ENCODE data around the gene C1orf74. TPM values are rescaled to one million over a fixed set of nuclear protein-coding genes. Genes with fewer than 3 reads are reported as not detected.
A peak's percentile ranks its signal among the peaks of the same experiment; 100 is the strongest.

C1orf74 gene
- total RNA-seq (1 to 10 TPM; 1.8 to 2.2 TPM), polyA plus RNA-seq (ENCODE audit: insufficient read length in 6 of 6) (1 to 10 TPM; 2.7 to 3.4 (median 3.2) TPM)
- long read RNA-seq, donor 1, full-length matches to known transcripts = 4 of 4 reads
- long read RNA-seq, donor 1, partial matches to known transcripts = 0 of 4 reads
- long read RNA-seq, donor 1, other reads (novel, unspliced or antisense) = 0 of 4 reads
- long read RNA-seq, donor 2, full-length matches to known transcripts = 2 of 2 reads
- long read RNA-seq, donor 2, partial matches to known transcripts = 0 of 2 reads
- long read RNA-seq, donor 2, other reads (novel, unspliced or antisense) = 0 of 2 reads
- long read RNA-seq, donor 3 = 0 reads
- long read RNA-seq, donor 4, full-length matches to known transcripts = 5 of 5 reads
- long read RNA-seq, donor 4, partial matches to known transcripts = 0 of 5 reads
- long read RNA-seq, donor 4, other reads (novel, unspliced or antisense) = 0 of 5 reads
- long read RNA-seq, donor 5, full-length matches to known transcripts = 6 of 6 reads
- long read RNA-seq, donor 5, partial matches to known transcripts = 0 of 6 reads
- long read RNA-seq, donor 5, other reads (novel, unspliced or antisense) = 0 of 6 reads
- long read RNA-seq, donor 6, full-length matches to known transcripts = 1 of 1 reads
- long read RNA-seq, donor 6, partial matches to known transcripts = 0 of 1 reads
- long read RNA-seq, donor 6, other reads (novel, unspliced or antisense) = 0 of 1 reads
- long read RNA-seq, donor 7 = 0 reads
- long read RNA-seq, donor 8, full-length matches to known transcripts = 4 of 4 reads
- long read RNA-seq, donor 8, partial matches to known transcripts = 0 of 4 reads
- long read RNA-seq, donor 8, other reads (novel, unspliced or antisense) = 0 of 4 reads
- long read RNA-seq, donor 9 = 0 reads
- long read RNA-seq, donor 10, full-length matches to known transcripts = 4 of 4 reads
- long read RNA-seq, donor 10, partial matches to known transcripts = 0 of 4 reads
- long read RNA-seq, donor 10, other reads (novel, unspliced or antisense) = 0 of 4 reads
- long read RNA-seq, donor 11, full-length matches to known transcripts = 2 of 2 reads
- long read RNA-seq, donor 11, partial matches to known transcripts = 0 of 2 reads
- long read RNA-seq, donor 11, other reads (novel, unspliced or antisense) = 0 of 2 reads
- long read RNA-seq, donor 12 = 0 reads

- ATAC-seq (peak; percentile 99), DNase-seq (peak; percentile 99)
- peak in 1 of 2 donors; percentile 16 for TF ChIP-seq CTCF (IDR thresholded peaks at IDR 0.05)
- H3K4me1 ChIP-seq = peaks cover 7 to 18% of the 10 kb centered on the region in 2 donors
- H3K4me3 ChIP-seq = peak within 1 kb of the TSS; percentile 59 to 60
- intact Hi-C loops (cut with DNase I) = no loop called here
- no peaks in the 10 kb centered on the region for H3K9me3 ChIP-seq
- H3K27me3 ChIP-seq = peaks cover 0 to 6% of the 10 kb centered on the region in 2 donors
- H3K27ac ChIP-seq = peak within 1 kb of the TSS; percentile 77 to 94
- H3K36me3 ChIP-seq = peaks cover 0 to 10% of the 10 kb centered on the region in 2 donors
These were observed at the start of gene C1orf74 for GRCh38 chr1:209784265-209785169. C1orf74 (minus strand) TSS chr1:209784559; CDS start chr1:209783634, 925 bp downstream.

DNA sequence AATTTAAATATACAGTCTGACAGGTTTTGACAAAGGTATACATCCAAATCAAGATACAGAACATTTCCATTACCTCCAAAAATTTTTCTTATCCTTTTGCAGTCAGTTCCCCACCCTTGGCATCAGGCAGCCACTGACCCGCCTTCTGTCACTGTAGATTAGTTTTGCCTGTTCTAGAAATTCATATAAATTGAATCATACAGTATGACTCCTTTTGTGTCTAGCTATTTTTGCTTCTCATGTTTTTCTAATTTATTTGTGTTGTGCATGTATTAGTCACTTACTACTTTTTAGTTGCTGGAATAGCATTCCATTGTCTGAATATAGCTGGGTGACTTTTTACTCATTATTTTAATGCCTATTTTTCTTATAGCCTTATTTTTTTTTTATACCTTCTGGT, 47.3 kb upstream of the C1orf74 start:
- Histone ChIP-seq H3K27me3 (no peaks in the 10 kb centered on the region), H3K9me3 (no peaks in the 10 kb centered on the region), H3K4me1 (peaks cover 0 to 21% of the 10 kb centered on the region in 2 donors), H3K36me3 (peaks cover 0 to 59% of the 10 kb centered on the region in 2 donors), H3K4me3 (no peak overlapping the region), H3K27ac (no peak overlapping the region)
- intact Hi-C loops (cut with DNase I) = no loop called here
- DNase-seq = no peak
- no peak for TF ChIP-seq CTCF (IDR thresholded peaks at IDR 0.05)
- no peak for ATAC-seq

DNA sequence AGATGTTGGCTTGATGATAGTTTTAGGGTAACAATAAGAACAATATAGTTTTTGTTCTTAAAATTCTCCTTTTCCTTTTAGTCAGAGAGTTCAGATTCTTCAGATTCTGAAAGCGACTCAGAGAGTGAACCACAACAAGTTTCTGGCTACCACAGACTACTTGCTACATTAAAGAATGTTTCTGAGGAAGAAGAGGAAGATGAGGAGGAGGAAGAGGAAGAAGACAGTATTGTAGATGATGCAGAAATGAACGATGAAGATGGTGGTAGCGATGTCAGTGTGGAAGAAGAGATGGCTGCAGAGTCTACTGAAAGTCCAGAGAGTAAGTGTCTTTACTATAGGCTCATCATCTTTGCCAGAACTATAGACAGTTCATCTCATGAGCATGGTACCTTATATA, 46.4 kb upstream of the C1orf74 start:
- peaks cover 0 to 50% of the 10 kb centered on the region in 2 donors for H3K36me3 ChIP-seq
- ATAC-seq (no peak), DNase-seq (no peak)
- no peaks in the 10 kb centered on the region for H3K27me3 ChIP-seq
- no peak overlapping the region for H3K27ac ChIP-seq
- no peaks in the 10 kb centered on the region for H3K9me3 ChIP-seq
- intact Hi-C loops (cut with DNase I) = no loop called here
- H3K4me3 ChIP-seq = no peak overlapping the region
- peaks cover 0 to 21% of the 10 kb centered on the region in 2 donors for H3K4me1 ChIP-seq
- no peak for TF ChIP-seq CTCF (IDR thresholded peaks at IDR 0.05)

DNA sequence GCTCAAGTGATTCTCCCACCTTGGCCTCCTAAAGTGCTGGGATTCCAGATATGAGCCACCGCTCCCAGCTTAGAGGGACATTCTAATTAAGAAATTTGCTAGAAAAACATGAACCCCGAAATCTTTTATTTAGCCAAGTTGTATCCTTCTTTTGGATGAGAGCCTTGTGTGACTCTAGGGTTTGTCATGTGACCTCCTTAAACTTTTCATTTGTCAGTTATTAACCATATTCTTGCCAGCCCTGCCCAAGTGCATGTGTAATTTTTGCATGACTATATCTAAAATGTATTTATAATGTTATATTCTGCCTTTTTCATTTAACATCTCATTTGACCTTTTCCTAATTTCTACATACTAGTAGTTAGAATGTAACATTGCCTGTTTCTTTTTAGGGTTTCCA, 45.4 kb upstream of the C1orf74 start:
- intact Hi-C loops (cut with DNase I) = no loop called here
- no peak for DNase-seq
- no peak overlapping the region for H3K27ac ChIP-seq

More for the DNA sequence above, 45.4 kb upstream of the C1orf74 start:
- no peak for ATAC-seq
- peaks cover 0 to 21% of the 10 kb centered on the region in 2 donors for H3K4me1 ChIP-seq
- no peak for TF ChIP-seq CTCF (IDR thresholded peaks at IDR 0.05)
- H3K36me3 ChIP-seq = peaks cover 0 to 41% of the 10 kb centered on the region in 2 donors
- no peaks in the 10 kb centered on the region for H3K27me3 ChIP-seq
- H3K4me3 ChIP-seq = no peak overlapping the region
- H3K9me3 ChIP-seq = no peaks in the 10 kb centered on the region

Data from left lung (tissue), 14 donors.